ENCODE results near the gene HLTF.

DNA sequence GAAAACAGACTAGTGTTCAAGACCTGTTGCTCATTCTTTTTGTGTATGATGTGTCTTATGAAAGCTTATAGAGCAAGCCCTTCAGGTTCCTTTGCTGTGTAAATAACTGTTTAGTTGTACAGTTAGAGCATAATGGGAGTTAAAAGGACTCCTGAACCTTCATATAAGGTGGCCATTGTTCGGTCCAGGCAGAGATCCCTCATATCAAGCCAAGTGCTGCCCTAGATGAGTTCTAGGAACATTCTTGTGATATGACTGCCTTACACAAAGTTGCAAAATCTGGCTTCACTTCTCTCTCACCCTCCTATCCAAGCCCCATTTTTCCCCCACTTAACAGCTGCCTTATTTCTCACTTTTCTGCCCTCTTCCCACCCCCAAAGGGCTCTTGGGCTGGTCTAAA is 68.1 kb downstream of the HLTF start:
- TF ChIP-seq CTCF (IDR thresholded peaks at IDR 0.05), result no peak
- no peak for TF ChIP-seq ZFX (IDR thresholded peaks at IDR 0.05; ENCODE audit: borderline replicate concordance)
